ENCODE measurements around the gene C1GALT1C1.
A peak's percentile ranks its signal among the peaks of the same experiment; 100 is the strongest.
"Not testable (repeated sequence)": the region's sequence is repeated elsewhere in the genome, so short reads cannot be mapped to it uniquely, and the experiment has no call there.

The C1GALT1C1 gene

DNA sequence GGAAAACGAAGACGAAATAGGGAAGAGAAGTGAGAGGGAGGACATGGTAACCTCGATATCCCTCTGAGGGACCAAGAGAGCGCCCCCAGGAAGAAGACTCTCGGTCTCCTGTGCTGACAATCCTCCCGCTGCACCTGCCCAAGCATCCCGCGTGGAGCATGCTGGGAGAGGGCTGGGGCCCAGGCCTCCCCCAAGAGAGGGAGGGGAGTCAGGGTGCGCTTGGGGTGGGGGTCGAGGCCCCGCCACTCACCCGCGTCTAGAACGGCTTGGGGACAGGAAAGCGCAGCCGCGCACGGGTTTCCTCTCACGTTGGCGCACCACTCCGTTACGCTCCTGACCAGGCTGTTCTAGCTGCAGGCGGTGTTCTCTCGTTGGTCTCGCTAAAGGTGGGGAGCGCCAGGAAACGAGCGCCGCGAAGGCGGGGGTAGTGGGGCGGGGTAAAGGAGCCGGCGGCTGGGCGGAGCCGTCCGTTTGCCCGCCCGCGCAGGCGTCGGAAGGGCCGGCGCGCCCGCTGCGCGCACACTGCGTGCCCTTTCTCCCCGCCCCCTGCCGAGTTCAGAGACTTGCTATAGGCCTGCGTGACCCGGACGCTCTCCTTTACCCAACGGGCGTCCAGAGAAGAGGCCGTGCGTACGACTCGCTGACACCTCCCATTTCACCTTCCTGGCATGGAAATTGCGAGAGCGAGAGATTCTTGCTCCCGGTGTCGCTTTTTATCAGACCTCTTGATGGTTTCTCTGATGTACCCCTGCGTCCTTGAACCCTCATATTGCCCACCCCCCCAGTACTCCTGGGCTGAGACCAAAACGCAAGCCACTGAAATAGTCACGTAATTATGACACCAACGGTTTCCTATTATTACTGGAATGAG is at the start of gene C1GALT1C1:
Gene C1GALT1C1 (minus strand): TSS at position 388 of the 871 bp plus-strand sequence. CDS start 2,888 bp downstream, outside the sequence.
- peak; percentile 93 for DNase-seq (ENCODE audit: low read depth, low spot score)
- TF ChIP-seq, protein P1, sequence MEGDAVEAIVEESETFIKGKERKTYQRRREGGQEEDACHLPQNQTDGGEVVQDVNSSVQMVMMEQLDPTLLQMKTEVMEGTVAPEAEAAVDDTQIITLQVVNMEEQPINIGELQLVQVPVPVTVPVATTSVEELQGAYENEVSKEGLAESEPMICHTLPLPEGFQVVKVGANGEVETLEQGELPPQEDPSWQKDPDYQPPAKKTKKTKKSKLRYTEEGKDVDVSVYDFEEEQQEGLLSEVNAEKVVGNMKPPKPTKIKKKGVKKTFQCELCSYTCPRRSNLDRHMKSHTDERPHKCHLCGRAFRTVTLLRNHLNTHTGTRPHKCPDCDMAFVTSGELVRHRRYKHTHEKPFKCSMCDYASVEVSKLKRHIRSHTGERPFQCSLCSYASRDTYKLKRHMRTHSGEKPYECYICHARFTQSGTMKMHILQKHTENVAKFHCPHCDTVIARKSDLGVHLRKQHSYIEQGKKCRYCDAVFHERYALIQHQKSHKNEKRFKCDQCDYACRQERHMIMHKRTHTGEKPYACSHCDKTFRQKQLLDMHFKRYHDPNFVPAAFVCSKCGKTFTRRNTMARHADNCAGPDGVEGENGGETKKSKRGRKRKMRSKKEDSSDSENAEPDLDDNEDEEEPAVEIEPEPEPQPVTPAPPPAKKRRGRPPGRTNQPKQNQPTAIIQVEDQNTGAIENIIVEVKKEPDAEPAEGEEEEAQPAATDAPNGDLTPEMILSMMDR (IDR thresholded peaks at IDR 0.05; ENCODE audit: low read depth, low read length): no peak
- peak within 1 kb of the TSS; percentile 73 for H3K4me3 ChIP-seq (ENCODE audit: low read depth, low read length)
- in situ Hi-C loops (cut with HindIII; ENCODE audit: low sequenced_read_pairs): no loop called here

DNA sequence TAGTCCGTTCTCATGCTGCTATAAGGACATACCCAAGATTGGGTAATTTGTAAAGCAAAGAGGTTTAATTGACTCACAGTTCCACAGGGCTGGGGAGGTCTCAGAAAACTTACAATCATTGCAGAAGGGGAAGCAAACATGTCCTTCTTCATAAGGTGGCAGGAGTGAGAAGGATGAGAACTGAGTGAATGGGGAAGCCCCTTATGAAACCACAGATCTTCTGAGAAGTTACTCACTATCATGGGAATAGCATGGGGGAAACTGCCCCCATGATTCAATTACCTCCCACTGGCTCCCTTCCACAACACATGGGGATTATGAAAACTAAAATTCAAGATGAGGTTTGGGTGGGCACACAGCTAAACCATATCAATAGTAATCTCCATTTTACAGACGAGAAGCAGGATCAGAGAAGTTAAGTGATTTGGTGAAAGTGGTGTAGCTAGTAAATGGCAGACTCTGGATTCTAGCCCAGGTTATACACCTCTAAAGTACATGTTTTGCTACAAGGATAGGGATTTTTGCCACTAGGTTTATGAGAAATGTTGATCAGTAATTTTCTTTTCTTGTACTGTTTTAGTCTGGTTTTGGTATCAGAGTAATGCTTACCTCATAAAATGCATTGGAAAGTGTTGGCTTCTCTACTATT is 47.3 kb upstream of the C1GALT1C1 start:
- DNase-seq (ENCODE audit: low read depth, low spot score): no peak
- H3K4me3 ChIP-seq (ENCODE audit: low read depth, low read length): no peak overlapping the region
- TF ChIP-seq, protein P1 (IDR thresholded peaks at IDR 0.05; ENCODE audit: low read depth, low read length): no peak
- in situ Hi-C loops (cut with HindIII; ENCODE audit: low sequenced_read_pairs): no loop called here

DNA sequence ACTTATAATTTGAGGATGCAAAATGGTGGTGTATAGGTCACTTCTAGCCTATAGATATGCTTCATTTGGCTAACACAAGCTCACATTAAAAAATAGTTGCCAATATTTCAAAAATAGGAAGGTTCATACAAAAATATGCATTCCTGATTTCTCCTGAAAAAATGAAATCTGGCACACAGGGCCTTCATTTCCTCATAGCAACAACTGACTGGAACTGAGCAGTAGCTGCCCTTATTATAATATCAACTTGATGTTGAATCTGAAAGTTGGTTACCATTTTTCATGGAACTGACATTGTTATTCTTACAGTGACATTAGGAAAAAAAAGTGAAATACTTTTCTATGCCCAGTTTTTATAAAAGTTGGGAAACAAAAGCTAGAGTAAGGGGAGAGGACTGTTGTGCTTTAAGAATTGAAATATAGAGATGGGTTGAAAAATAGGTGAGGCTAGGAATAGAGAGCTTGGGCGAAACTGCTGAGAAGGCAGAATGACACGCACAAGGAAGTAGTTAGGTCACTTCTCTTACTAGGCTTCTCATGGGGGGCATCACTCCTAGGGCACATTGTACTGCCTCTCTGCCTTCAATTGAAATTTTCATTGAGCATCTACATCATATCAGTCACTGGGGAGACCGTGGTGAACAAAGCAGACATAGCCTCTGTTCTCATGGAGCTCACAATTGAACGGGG is 43.1 kb upstream of the C1GALT1C1 start:
- in situ Hi-C loops (cut with HindIII; ENCODE audit: low sequenced_read_pairs): no loop called here
- TF ChIP-seq, protein P1 (IDR thresholded peaks at IDR 0.05; ENCODE audit: low read depth, low read length): no peak
- DNase-seq (ENCODE audit: low read depth, low spot score): no peak
- H3K4me3 ChIP-seq (ENCODE audit: low read depth, low read length): no peak overlapping the region

DNA sequence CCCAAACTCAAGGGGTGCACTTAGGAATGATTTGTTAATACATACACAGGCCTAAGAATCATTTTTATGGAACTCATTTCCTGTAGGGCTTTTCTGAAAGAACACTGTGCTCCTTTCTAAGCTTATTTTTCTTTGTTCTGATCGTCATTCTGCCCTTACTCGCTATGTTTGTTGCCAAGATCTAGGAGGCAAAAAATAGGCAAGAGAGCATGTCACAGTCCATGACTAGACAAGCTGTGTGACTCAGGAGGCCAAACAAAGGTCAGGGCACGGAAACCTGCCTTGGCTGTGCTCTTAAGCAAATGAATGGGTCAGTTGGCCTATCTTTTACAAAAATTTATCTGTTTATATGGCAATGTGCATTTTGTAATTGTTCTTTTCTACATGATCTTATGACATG is 42.5 kb upstream of the C1GALT1C1 start:
- in situ Hi-C loops (cut with HindIII; ENCODE audit: low sequenced_read_pairs): no loop called here
- DNase-seq (ENCODE audit: low read depth, low spot score): peak; percentile 84
- no peak overlapping the region for H3K4me3 ChIP-seq (ENCODE audit: low read depth, low read length)
- TF ChIP-seq, protein P1 (IDR thresholded peaks at IDR 0.05; ENCODE audit: low read depth, low read length): no peak

DNA sequence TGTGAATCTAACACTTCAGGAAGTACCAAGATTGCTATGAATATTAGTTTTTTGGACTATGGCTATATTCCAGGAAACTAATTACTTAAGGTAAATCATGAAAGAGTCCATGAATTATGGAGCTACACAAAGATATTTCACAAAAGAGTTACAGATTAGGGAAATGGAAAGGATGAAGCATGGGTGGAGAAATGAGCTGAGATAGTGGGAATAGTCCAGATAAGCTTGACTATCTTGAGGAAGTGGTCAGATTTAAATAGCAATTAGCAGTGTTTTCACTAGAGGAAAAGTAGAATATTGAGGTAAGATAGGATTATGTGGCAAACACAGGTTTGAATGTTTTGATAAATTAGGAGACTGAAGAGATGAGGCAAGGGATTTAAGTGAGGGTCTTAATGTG is 42.1 kb upstream of the C1GALT1C1 start:
- in situ Hi-C loops (cut with HindIII; ENCODE audit: low sequenced_read_pairs): no loop called here
- DNase-seq (ENCODE audit: low read depth, low spot score): no peak
- no peak overlapping the region for H3K4me3 ChIP-seq (ENCODE audit: low read depth, low read length)
- TF ChIP-seq, protein P1 (IDR thresholded peaks at IDR 0.05; ENCODE audit: low read depth, low read length): no peak

DNA sequence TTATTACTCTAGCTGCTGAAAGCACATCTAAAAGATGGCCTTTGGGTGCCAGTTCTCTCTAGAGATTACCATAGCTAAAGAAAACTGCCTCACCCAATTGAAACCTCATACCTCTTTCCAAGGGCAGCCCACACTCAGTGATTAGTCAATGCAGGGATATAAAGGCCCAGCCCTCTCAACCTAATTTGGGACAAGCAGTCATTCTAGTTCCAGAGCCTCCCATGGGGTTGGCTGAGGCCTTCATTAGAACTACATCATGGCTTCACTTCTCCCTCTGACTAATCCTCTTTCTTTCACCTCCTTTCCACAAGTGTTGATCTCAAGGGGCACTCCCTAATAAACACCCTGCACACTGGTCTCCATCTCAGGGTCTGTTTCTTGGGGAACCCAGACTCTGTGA is 38.5 kb upstream of the C1GALT1C1 start:
- DNase-seq (ENCODE audit: low read depth, low spot score): no peak
- H3K4me3 ChIP-seq (ENCODE audit: low read depth, low read length): no peak overlapping the region
- in situ Hi-C loops (cut with HindIII; ENCODE audit: low sequenced_read_pairs): no loop called here
- TF ChIP-seq, protein P1 (IDR thresholded peaks at IDR 0.05; ENCODE audit: low read depth, low read length): no peak

DNA sequence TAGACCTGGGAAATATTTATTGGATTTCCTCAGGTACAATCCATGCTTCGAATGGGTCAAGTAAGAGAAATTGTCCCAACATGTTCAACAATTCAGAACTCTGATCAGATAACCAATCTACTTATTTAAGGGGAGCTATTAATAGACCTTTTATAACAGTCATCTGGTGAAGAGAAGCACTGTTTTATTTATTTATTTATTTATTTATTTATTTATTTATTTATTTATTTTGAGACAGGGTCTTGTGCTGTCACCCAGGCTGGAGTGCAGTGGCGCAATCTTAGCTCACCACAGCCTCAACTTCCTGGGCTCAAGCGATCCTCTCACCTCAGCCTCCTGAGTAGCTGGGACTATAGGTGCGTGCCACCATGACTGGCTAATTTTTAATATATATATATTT is 34.7 kb upstream of the C1GALT1C1 start:
- DNase-seq (ENCODE audit: low read depth, low spot score); in situ Hi-C loops (cut with HindIII; ENCODE audit: low sequenced_read_pairs); H3K4me3 ChIP-seq (ENCODE audit: low read depth, low read length): not testable (repeated sequence)

All from astrocyte of the spinal cord (primary cell).